ENCODE measurements around the gene NUFIP1.
"Not testable (repeated sequence)": the region's sequence is repeated elsewhere in the genome, so short reads cannot be mapped to it uniquely, and the experiment has no call there.

Gene NUFIP1

DNA sequence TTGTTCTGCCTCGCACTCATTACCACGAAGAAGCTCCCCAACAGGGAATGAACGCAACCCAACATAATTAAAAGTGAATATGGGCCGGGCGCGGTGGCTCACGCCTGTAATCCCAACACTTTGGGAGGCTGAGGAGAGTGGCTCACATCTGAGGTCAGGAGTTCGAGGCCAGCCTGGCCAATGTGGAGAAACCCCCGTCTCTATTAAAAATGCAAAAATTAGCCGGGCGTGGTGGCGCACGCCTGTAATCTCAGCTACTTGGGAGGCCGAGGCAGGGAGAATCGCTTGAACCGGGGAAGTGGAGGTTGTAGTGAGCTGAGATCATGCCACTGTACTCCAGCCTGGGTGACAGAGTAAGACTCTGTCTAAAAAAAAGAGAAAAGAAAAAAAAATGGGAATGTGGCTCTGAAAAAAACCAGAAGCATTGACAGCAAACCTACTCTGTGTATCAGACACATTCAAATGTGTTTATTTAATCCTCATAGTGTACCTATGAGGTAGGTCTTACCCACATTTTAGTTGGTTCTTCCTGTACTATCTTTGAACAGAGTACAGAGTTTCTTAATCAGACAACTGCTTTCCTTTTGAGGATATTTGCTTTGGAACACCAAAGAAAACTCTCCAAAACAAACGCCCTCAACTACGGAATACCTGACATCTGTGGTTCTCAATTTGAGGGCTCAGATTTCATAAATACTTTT, 70.0 kb downstream of the NUFIP1 start:
- no peak for DNase-seq (ENCODE audit: low read depth in 3 of 3)

- peak; percentile 47 to 76 (median 57) for DNase-seq (ENCODE audit: low read depth in 3 of 3)
Observed at GRCh38 chr13:44918326-44919103, 70.8 kb downstream of the NUFIP1 start.

GRCh38 chr13:44917589-44918325, 71.5 kb downstream of the NUFIP1 start:
- peak; percentile 93 to 95 (median 94) for DNase-seq (ENCODE audit: low read depth in 3 of 3)

DNA sequence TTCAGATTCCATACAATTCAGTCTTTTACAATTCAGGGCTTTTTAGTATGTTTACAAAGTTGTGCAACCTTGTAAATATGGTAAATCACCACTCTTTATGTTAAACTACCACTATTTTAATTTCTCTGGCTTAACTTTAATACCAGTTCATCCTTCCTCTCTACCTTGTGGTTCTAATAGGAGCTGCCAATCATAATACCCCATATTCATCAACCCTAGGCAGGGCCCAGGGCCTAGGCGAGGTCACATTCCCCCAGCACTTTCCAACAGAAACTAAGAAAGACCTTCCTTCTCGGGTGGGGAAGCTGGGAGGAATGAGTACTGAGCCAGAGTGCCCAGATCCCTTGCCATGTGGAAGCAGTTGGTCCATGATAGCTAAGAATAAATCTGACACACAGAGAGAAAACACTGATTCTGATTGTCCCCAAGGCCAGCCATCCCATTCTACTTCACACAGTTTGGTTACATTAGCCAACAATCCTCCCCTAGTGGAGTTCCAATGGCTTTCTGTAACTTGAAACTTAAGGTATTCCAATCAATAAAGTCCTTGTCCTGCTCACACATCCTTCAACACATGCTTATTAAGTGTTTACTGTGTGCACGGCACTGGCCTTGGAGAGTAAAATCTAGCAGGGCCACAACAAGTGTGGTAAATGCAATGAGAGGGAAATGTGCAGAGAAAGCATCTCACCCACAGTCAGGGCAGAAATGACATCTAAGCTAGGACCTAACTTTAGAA, 76.8 kb downstream of the NUFIP1 start:
- DNase-seq (ENCODE audit: low read depth in 3 of 3): no peak

- DNase-seq (ENCODE audit: low read depth in 3 of 3): no peak
Observed at GRCh38 chr13:44908712-44909111, 80.6 kb downstream of the NUFIP1 start.

- DNase-seq (ENCODE audit: low read depth in 3 of 3): no peak
Observed at GRCh38 chr13:44908266-44908665, 81.0 kb downstream of the NUFIP1 start.

DNA sequence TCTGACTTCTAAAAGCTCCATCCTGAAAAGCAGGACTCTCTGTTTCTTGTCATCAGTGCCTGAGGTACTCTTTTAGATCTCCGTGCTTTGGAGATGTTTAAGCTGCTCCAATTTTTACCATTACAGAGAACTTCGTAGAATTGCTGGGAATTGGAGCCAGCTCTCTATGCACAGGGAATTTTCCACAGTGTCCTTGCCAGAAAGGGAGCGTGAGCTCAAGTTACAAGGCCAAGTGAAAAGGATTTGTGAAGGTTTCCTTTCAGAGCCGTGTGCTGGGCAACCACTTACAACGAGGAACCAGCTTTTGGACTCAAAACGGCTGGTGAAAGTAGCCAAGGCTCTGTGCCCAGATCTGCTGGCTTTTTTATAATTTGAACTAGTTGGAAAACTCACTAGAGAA, 82.6 kb downstream of the NUFIP1 start:
- no peak for DNase-seq (ENCODE audit: low read depth in 3 of 3)

- no peak for DNase-seq (ENCODE audit: low read depth in 3 of 3)
Observed at GRCh38 chr13:44906230-44906629, 83.0 kb downstream of the NUFIP1 start.

- no peak for DNase-seq (ENCODE audit: low read depth in 3 of 3)
Observed at GRCh38 chr13:44905556-44905955, 83.7 kb downstream of the NUFIP1 start.

DNA sequence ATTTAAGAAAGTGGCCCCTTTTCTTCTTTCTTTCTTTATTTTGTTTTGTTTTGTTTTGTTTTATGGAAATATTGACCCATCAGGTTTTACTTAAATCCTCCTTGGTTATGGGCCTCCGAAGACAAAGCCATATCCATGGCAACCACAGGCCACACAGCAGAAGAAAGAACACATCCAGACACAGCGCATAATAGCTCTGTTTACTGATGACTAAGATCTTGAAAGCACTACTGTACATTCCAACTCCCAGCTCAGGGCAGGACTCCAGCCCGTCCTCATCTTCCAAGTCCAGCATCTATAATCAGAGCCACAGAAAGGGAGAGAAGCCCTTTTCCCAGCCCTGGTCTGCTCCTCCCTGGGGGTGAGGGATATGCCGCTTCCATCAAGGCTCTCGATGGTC, 84.3 kb downstream of the NUFIP1 start:
- DNase-seq (ENCODE audit: low read depth in 3 of 3): no peak

- DNase-seq (ENCODE audit: low read depth in 3 of 3): no peak
Observed at GRCh38 chr13:44903574-44903985, 85.7 kb downstream of the NUFIP1 start.

GRCh38 chr13:44902738-44903137, 86.5 kb downstream of the NUFIP1 start:
- DNase-seq (ENCODE audit: low read depth in 3 of 3): no peak

GRCh38 chr13:44899967-44900366, 89.3 kb downstream of the NUFIP1 start:
- no peak for DNase-seq (ENCODE audit: low read depth in 3 of 3)

DNA sequence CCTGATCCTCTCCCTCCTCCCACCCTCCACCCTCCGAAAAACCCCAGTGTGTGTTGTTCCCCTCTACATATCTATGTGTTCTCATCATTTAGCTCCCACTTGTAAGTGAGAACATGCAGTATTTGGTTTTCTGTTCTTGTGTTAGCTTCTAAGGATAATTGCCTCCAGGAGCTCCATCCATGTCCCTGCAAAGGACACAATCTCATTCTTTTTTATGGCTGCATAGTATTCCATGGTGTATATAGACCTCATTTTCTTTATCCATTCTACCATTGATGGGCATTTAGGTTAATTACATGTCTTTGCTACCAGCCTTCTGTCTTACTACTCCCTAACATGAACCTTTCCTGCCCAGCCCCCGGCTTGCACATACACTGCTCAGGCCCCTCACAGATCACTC, 91.0 kb downstream of the NUFIP1 start:
- DNase-seq (ENCODE audit: low read depth in 3 of 3): not testable (repeated sequence)

DNA sequence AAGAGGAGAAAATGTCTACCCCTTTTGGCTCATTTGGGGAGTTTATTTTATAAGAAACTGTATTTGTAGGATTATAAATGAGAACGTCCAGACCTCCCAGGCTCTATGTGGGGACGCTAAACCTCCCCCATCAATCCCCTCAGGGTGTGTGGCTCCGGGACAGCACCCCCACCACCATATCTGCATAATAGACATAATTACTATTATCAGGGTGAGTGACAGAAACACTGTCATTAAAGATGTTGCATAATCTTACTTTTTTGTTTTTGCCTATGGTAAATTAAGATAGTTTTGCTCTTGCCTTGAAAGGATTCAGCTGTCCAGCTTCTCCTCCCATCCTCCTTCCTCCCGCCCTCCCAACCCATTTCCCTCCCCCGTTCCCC, 93.3 kb downstream of the NUFIP1 start:
- DNase-seq (ENCODE audit: low read depth in 3 of 3): no peak

GRCh38 chr13:44895264-44895952, 93.9 kb downstream of the NUFIP1 start:
- DNase-seq (ENCODE audit: low read depth in 3 of 3): no peak

GRCh38 chr13:44894001-44894770, 95.1 kb downstream of the NUFIP1 start:
- no peak for DNase-seq (ENCODE audit: low read depth in 3 of 3)
